Measurements from ENCODE around the gene NADK2. TPM values are rescaled to one million over a fixed set of nuclear protein-coding genes. Genes with fewer than 3 reads are reported as not detected.

The NADK2 gene
- total and polyA plus RNA-seq, 12 donors = 13.5 to 68.3 (median 46.6) TPM

GRCh38 chr5:36273809-36274526, 32.2 kb upstream of the NADK2 start:
- Histone ChIP-seq H3K36me3 (replicated peaks in 1 of 2) (no peaks in the 10 kb centered on the region), H3K4me3 (no peak overlapping the region), H3K4me1 (replicated peaks in 1 of 2) (no peaks in the 10 kb centered on the region), H3K27me3 (no peaks in the 10 kb centered on the region), H3K27ac (no peak overlapping the region), H3K9me3 (replicated peaks in 1 of 3) (no peaks in the 10 kb centered on the region)
- WGBS, 4 donors = 71 to 86% (median 75%) methylated on average over 6 of the region's 6 CpGs
- TF ChIP-seq CTCF (IDR thresholded peaks at IDR 0.05) = no peak
- no peak for TF ChIP-seq POLR2A (IDR thresholded peaks at IDR 0.05)
- intact Hi-C loops (cut with DNase I) = no loop called here
- peak in 1 of 7 donors; percentile 16 for DNase-seq

GRCh38 chr5:36272136-36272690, 30.5 kb upstream of the NADK2 start:
- Histone ChIP-seq H3K9me3 (replicated peaks in 1 of 3) (no peaks in the 10 kb centered on the region), H3K4me3 (no peak overlapping the region), H3K27me3 (no peaks in the 10 kb centered on the region), H3K36me3 (replicated peaks in 1 of 2) (no peaks in the 10 kb centered on the region), H3K27ac (no peak overlapping the region), H3K4me1 (replicated peaks in 1 of 2) (no peaks in the 10 kb centered on the region)
- 87 to 100% (median 94%) methylated on average over 2 of the region's 2 CpGs for WGBS, 4 donors
- no peak for DNase-seq
- TF ChIP-seq POLR2A (IDR thresholded peaks at IDR 0.05) = no peak
- TF ChIP-seq CTCF (IDR thresholded peaks at IDR 0.05) = no peak
- intact Hi-C loops (cut with DNase I) = no loop called here

- no peak overlapping the region for H3K4me3 ChIP-seq
- no peak for TF ChIP-seq CTCF (IDR thresholded peaks at IDR 0.05)
- no peak for TF ChIP-seq POLR2A (IDR thresholded peaks at IDR 0.05)
- H3K4me1 ChIP-seq (replicated peaks in 1 of 2) = no peaks in the 10 kb centered on the region
- no peak overlapping the region for H3K27ac ChIP-seq
- WGBS, 4 donors = 80 to 94% (median 85%) methylated on average over 3 of the region's 3 CpGs
- H3K27me3 ChIP-seq = no peaks in the 10 kb centered on the region
- H3K9me3 ChIP-seq (replicated peaks in 1 of 3) = no peaks in the 10 kb centered on the region
- DNase-seq = no peak
- H3K36me3 ChIP-seq (replicated peaks in 1 of 2) = no peaks in the 10 kb centered on the region
- intact Hi-C loops (cut with DNase I) = no loop called here
Measured at GRCh38 chr5:36270876-36271575, 29.3 kb upstream of the NADK2 start.

GRCh38 chr5:36270175-36270574, 28.4 kb upstream of the NADK2 start:
- Histone ChIP-seq H3K36me3 (replicated peaks in 1 of 2) (no peaks in the 10 kb centered on the region), H3K4me1 (replicated peaks in 1 of 2) (no peaks in the 10 kb centered on the region), H3K27me3 (no peaks in the 10 kb centered on the region), H3K9me3 (replicated peaks in 1 of 3) (no peaks in the 10 kb centered on the region), H3K27ac (no peak overlapping the region), H3K4me3 (no peak overlapping the region)
- WGBS, 4 donors = 91 to 95% (median 94%) methylated on average over 3 of the region's 3 CpGs
- no peak for TF ChIP-seq CTCF (IDR thresholded peaks at IDR 0.05)
- no peak for TF ChIP-seq POLR2A (IDR thresholded peaks at IDR 0.05)
- DNase-seq = no peak
- intact Hi-C loops (cut with DNase I) = no loop called here
